PFSK-1 (cell line): ENCODE data around the gene LRBA.

Source experiments
- FOXP2 ChIP-seq: optimal IDR thresholded peaks from 2 replicates; pipeline ENCODE3; 2011; ENCODE audit warnings: borderline replicate concordance, control low read depth, inconsistent platforms; ENCODE audit not compliant: insufficient read depth; ENCODE audit errors: extremely low read length, extremely low read depth
- POLR2AphosphoS5 ChIP-seq: IDR thresholded peaks from 2 replicates; pipeline ENCODE4 v1.6.1; 2012; ENCODE audit warnings: low read depth, mild to moderate bottlenecking, control low read depth, low read length, moderate library complexity
- SIN3A ChIP-seq: IDR thresholded peaks from 2 replicates; pipeline ENCODE4 v1.6.1; 2012; ENCODE audit warnings: mild to moderate bottlenecking, low read length, moderate library complexity, borderline replicate concordance; ENCODE audit not compliant: insufficient read depth
- TAF1 ChIP-seq: IDR thresholded peaks from 2 replicates; pipeline ENCODE4 v1.6.1; 2012; ENCODE audit warnings: low read length, control low read depth, borderline replicate concordance; ENCODE audit not compliant: insufficient read depth
- TF ChIP-seq, protein P1 (sequence below), 2 experiments: IDR thresholded peaks; 2 replicates each; pipeline versions ENCODE4 v1.6.1 to v1.8.0; 2011 to 2012; ENCODE audit warnings: low read depth in 2 of 2, low read length in 2 of 2, control low read depth in 1 of 2, inconsistent platforms in 1 of 2, mild to moderate bottlenecking in 1 of 2, moderate library complexity in 1 of 2; ENCODE audit not compliant: insufficient read depth in 1 of 2

LRBA gene

GRCh38 chr4:150641612-150642011 lies 373.5 kb downstream of the LRBA start:
- TF ChIP-seq TAF1 = no peak
- no peak for TF ChIP-seq FOXP2
- no peak for TF ChIP-seq POLR2AphosphoS5
- TF ChIP-seq SIN3A = no peak
- TF ChIP-seq, protein P1, sequence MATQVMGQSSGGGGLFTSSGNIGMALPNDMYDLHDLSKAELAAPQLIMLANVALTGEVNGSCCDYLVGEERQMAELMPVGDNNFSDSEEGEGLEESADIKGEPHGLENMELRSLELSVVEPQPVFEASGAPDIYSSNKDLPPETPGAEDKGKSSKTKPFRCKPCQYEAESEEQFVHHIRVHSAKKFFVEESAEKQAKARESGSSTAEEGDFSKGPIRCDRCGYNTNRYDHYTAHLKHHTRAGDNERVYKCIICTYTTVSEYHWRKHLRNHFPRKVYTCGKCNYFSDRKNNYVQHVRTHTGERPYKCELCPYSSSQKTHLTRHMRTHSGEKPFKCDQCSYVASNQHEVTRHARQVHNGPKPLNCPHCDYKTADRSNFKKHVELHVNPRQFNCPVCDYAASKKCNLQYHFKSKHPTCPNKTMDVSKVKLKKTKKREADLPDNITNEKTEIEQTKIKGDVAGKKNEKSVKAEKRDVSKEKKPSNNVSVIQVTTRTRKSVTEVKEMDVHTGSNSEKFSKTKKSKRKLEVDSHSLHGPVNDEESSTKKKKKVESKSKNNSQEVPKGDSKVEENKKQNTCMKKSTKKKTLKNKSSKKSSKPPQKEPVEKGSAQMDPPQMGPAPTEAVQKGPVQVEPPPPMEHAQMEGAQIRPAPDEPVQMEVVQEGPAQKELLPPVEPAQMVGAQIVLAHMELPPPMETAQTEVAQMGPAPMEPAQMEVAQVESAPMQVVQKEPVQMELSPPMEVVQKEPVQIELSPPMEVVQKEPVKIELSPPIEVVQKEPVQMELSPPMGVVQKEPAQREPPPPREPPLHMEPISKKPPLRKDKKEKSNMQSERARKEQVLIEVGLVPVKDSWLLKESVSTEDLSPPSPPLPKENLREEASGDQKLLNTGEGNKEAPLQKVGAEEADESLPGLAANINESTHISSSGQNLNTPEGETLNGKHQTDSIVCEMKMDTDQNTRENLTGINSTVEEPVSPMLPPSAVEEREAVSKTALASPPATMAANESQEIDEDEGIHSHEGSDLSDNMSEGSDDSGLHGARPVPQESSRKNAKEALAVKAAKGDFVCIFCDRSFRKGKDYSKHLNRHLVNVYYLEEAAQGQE (IDR thresholded peaks at IDR 0.05; ENCODE audit: insufficient read depth in 1 of 2, low read depth in 2 of 2, low read length in 2 of 2) = no peak

DNA sequence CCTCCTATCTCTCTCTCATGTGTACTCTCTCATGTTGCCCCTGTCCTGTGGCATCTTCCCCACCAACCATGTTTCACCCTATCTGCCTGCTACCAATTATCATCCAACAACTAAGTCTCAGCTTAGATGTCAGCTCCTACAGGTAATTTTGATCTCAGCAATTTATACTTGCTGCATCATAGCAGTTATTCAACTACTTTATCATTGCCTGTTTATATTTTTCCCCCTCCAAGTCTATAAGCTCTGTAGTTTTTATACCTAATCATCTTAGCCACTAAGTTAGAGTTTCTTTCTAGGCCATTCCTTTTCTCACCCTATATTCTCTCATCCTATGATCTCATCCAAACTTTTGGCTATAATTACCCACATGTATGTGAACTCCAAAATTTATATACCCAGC lies 382.4 kb downstream of the LRBA start:
- no peak for TF ChIP-seq POLR2AphosphoS5
- no peak for TF ChIP-seq SIN3A
- TF ChIP-seq FOXP2 = no peak
- TF ChIP-seq TAF1 = no peak
- TF ChIP-seq, protein P1 (IDR thresholded peaks at IDR 0.05; ENCODE audit: insufficient read depth in 1 of 2, low read depth in 2 of 2, low read length in 2 of 2) = no peak

DNA sequence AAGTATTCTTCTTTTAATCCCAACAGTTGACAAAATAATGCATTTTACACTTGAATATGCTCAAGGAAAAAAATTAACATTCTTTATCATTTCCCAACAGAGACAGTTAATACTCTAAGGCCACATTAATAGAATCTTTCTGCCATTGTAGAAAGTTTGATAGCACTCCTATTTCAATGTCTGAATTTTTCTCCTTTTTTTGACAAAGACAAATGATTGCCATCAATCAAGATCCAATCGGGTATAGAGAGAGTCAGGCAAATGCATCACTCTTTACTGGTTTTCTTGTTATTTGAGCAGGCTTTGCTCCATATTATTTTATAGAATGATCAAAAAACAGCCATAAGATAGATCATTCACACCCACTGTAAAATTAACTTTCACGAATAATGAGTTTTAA lies 387.0 kb downstream of the LRBA start:
- no peak for TF ChIP-seq FOXP2
- TF ChIP-seq, protein P1 (IDR thresholded peaks at IDR 0.05; ENCODE audit: insufficient read depth in 1 of 2, low read depth in 2 of 2, low read length in 2 of 2) = no peak
- TF ChIP-seq POLR2AphosphoS5 = no peak
- no peak for TF ChIP-seq SIN3A
- TF ChIP-seq TAF1 = no peak

- TF ChIP-seq FOXP2 (no peak), SIN3A (no peak), POLR2AphosphoS5 (no peak), TAF1 (no peak)
- TF ChIP-seq, protein P1 (IDR thresholded peaks at IDR 0.05; ENCODE audit: insufficient read depth in 1 of 2, low read depth in 2 of 2, low read length in 2 of 2) = no peak
Measured at GRCh38 chr4:150625033-150625432, 390.1 kb downstream of the LRBA start.

DNA sequence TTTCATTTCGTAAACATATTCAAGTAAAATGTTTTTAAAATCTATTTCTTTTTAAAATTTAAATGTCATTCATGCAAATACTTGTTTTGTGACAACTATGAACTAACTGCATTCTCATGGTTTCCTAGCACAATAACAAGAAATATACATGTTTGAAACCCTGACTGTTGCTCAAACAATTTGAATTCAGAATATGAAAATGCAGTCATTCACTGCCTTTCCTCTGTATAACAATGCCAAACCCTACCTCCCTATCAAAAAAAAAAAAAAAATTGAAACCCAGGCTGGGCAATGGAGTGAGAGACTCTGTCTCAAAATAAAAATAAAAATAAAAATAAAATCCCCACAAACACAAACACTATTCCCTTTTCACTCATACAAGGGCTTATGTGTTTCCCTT lies 391.0 kb downstream of the LRBA start:
- TF ChIP-seq, protein P1 (IDR thresholded peaks at IDR 0.05; ENCODE audit: insufficient read depth in 1 of 2, low read depth in 2 of 2, low read length in 2 of 2) = no peak
- TF ChIP-seq POLR2AphosphoS5 (no peak), TAF1 (no peak), SIN3A (no peak), FOXP2 (no peak)
